HepG2 (cell line): Measurements from ENCODE around the gene CNIH3. TPM values are rescaled to one million over a fixed set of nuclear protein-coding genes. Genes with fewer than 3 reads are reported as not detected.

Experiments used
- ATAC-seq: fragments of 200-7000 bp; cut with Tn5 transposase; 3 replicates; pipeline ENCODE4 v1.9.1; 2020; ENCODE audit warnings: mild to moderate bottlenecking, moderate library complexity
- BruUV-seq: library from RNA; stranded (reverse); fragments of 400-500 nt; replicated peaks from 2 replicates; lab custom pipeline; 2021; lab: Mats Ljungman, UMichigan
- CTCF ChIA-PET: fragments of 300-600 bp; formaldehyde crosslinking; extraction: SDS; loops from one replicate; lab custom pipeline; 2021; ENCODE audit warnings: low total read pairs, inconsistent platforms, low intra/inter-chr PET ratio; lab: Yijun Ruan, JAX
- POLR2A ChIA-PET: fragments of 350-600 bp; sonication (Branson Sonifier 250); formaldehyde crosslinking; loops from one replicate; lab custom pipeline; 2020; ENCODE audit warnings: antibody characterized with exemption, inconsistent platforms; lab: Yijun Ruan, JAX
- DNase-seq: peaks from one replicate; pipeline ENCODE4 v3.0.0-alpha.2; 2015; ENCODE audit warnings: low spot score
- FAIRE-seq: peaks from 3 replicates; lab custom pipeline; 2011; peaks lifted over from hg19 to GRCh38; lab: Jason Lieb, UNC
- H2AFZ ChIP-seq: one replicate; pipeline ENCODE4 v1.6.1; 2011; ENCODE audit warnings: low read length, inconsistent platforms
- H3K27ac ChIP-seq: fragments of 300-600 bp; 3 replicates; pipeline ENCODE4 v1.8.0; 2011; ENCODE audit warnings: mixed run types, mild to moderate bottlenecking, mixed read lengths, low read length, inconsistent platforms; ENCODE audit not compliant: insufficient read depth; ENCODE audit errors: extremely low read length
- H3K27me3 ChIP-seq, 2 experiments: fragments of 200-600 bp in 1 of 2; 2 replicates in 1 of 2; 3 replicates in 1 of 2; pipeline versions ENCODE4 v1.6.0 to v1.8.0; 2011; ENCODE audit warnings: low read length in 2 of 2, mild to moderate bottlenecking in 2 of 2, moderate library complexity in 2 of 2, inconsistent platforms in 1 of 2; ENCODE audit not compliant: insufficient read depth in 2 of 2, control insufficient read depth in 1 of 2
- H3K36me3 ChIP-seq, 2 experiments: fragments of 200-600 bp in 1 of 2; replicated peaks in 1 of 2; 2 replicates in 1 of 2; 3 replicates in 1 of 2; pipeline versions ENCODE4 v1.5.1 to v1.8.0; 2011; ENCODE audit warnings: low read length in 2 of 2, inconsistent platforms in 1 of 2; ENCODE audit not compliant: insufficient read depth in 2 of 2, control insufficient read depth in 1 of 2
- H3K4me1 ChIP-seq: 2 replicates; pipeline ENCODE4 v1.5.1; 2012; ENCODE audit warnings: low read length, inconsistent platforms; ENCODE audit not compliant: insufficient read depth
- H3K4me2 ChIP-seq: 2 replicates; pipeline ENCODE4 v1.6.0; 2011; ENCODE audit warnings: low read depth, low read length, inconsistent platforms
- H3K4me3 ChIP-seq, 3 experiments: fragments of 200-600 bp in 1 of 3; sonication (generic), shearing (Covaris generic) in 1 of 3; replicated peaks in 1 of 3; 2 replicates each; pipeline ENCODE4 v1.5.1; 2011 to 2016; ENCODE audit warnings: low read length in 3 of 3, inconsistent platforms in 2 of 3, low read depth in 2 of 3, mild to moderate bottlenecking in 2 of 3, control low read depth in 1 of 3, mixed read lengths in 1 of 3; ENCODE audit not compliant: insufficient read depth in 1 of 3
- H3K79me2 ChIP-seq: one replicate; pipeline ENCODE4 v1.6.1; 2011; ENCODE audit warnings: low read length, inconsistent platforms; ENCODE audit not compliant: insufficient read depth
- H3K9ac ChIP-seq: 2 replicates; pipeline ENCODE4 v1.6.0; 2011; ENCODE audit warnings: mild to moderate bottlenecking, low read depth, low read length, inconsistent platforms; ENCODE audit not compliant: insufficient read depth
- H3K9me3 ChIP-seq: 2 replicates; pipeline ENCODE4 v1.5.1; 2012; ENCODE audit warnings: mild to moderate bottlenecking, low read length
- H4K20me1 ChIP-seq: 2 replicates; pipeline ENCODE4 v1.6.0; 2011; ENCODE audit warnings: inconsistent platforms, mild to moderate bottlenecking, low read length, moderate library complexity; ENCODE audit not compliant: insufficient read depth
- ATF5 ChIP-seq: sonication (generic); formaldehyde crosslinking; IDR thresholded peaks from 2 replicates; pipeline ENCODE4 v1.4.0; 2020; ENCODE audit warnings: mild to moderate bottlenecking, low read depth, missing genetic modification reagents
- KLF9 ChIP-seq: IDR thresholded peaks from 2 replicates; pipeline ENCODE4 v1.6.1; 2016; ENCODE audit warnings: low read depth
- MAFF ChIP-seq: IDR thresholded peaks from 2 replicates; pipeline ENCODE4 v1.6.1; 2011; ENCODE audit warnings: low read depth, low read length, improper control_type of control experiment
- MAFK ChIP-seq, 2 experiments: IDR thresholded peaks in 1 of 2; conservative IDR thresholded peaks in 1 of 2; 2 replicates each; pipeline ENCODE4 v1.6.1; 2011; ENCODE audit warnings: improper control_type of control experiment in 2 of 2, low read length in 2 of 2
- NR2F2 ChIP-seq: IDR thresholded peaks from 2 replicates; pipeline ENCODE4 v1.6.1; 2012; ENCODE audit warnings: low read depth, inconsistent platforms, borderline replicate concordance
- POGZ ChIP-seq: sonication (generic); formaldehyde crosslinking; IDR thresholded peaks from 2 replicates; pipeline ENCODE4 v1.4.0; 2020; ENCODE audit warnings: mild to moderate bottlenecking, missing genetic modification reagents
- SNAI1 ChIP-seq: sonication (generic); formaldehyde crosslinking; IDR thresholded peaks from 2 replicates; pipeline ENCODE4 v1.5.0; 2020; ENCODE audit warnings: mild to moderate bottlenecking, missing genetic modification reagents, borderline replicate concordance
- ZMYM4 ChIP-seq: sonication (generic); formaldehyde crosslinking; IDR thresholded peaks from 2 replicates; pipeline ENCODE4 v1.8.1; 2023; ENCODE audit warnings: mild to moderate bottlenecking, missing genetic modification reagents
- ZNF558 ChIP-seq: sonication (generic); formaldehyde crosslinking; IDR thresholded peaks from 2 replicates; pipeline ENCODE4 v1.9.0; 2022; ENCODE audit warnings: mild to moderate bottlenecking, missing genetic modification reagents, borderline replicate concordance
- WGBS: methylation state at CpG from one replicate; pipeline ENCODE4 v1.1.6; 2017; ENCODE audit warnings: low lambda C conversion rate; 5-methylcytosine and 5-hydroxymethylcytosine counted together
- in situ Hi-C: cut with HindIII; loops from 2 replicates; pipeline ENCODE4 v1.10.0; 2017; ENCODE audit warnings: low pct_unique_long_range_greater_than_20kb; ENCODE audit not compliant: extremely low pct_ligation_motif_present
- intact Hi-C: fragments of 100-400 bp; cut with micrococcal nuclease; formaldehyde crosslinking; loops from one replicate; pipeline ENCODE4 v1.10.0; 2022; ENCODE audit not compliant: unreplicated experiment
- polyA plus RNA-seq, 8 experiments: library from polyadenylated mRNA; depleted of rRNA in 3 of 8; stranded (reverse) in 7 of 8; unstranded in 1 of 8; fragments of >200 nt; fragmentation: Illumina TruSeq in 4 of 8; extraction: Trizol in 4 of 8; gene quantifications; 2 replicates each; pipeline versions ENCODE4 v1.2.1 to v1.2.3, GENCODE V29; 2011 to 2016; ENCODE audit warnings: low read depth in 4 of 8, missing spikeins in 1 of 8, mixed read lengths in 1 of 8; ENCODE audit not compliant: insufficient read depth in 1 of 8
- total RNA-seq, 5 experiments: library from RNA; depleted of rRNA; stranded (reverse); fragments of >200 nt; fragmentation: Illumina TruSeq; extraction: Trizol; gene quantifications; 2 replicates each; pipeline ENCODE4 v1.2.3, GENCODE V29; 2016; ENCODE audit warnings: low read depth in 1 of 5
- TF ChIP-seq, protein P1 (sequence below): sonication (generic); formaldehyde crosslinking; IDR thresholded peaks from 2 replicates; pipeline ENCODE4 v1.8.0; 2022; ENCODE audit warnings: low read depth, missing genetic modification reagents
- TF ChIP-seq, protein P2 (sequence below): sonication (generic); formaldehyde crosslinking; IDR thresholded peaks from 2 replicates; pipeline ENCODE4 v1.5.1; 2020; ENCODE audit warnings: missing genetic modification reagents, mild to moderate bottlenecking, borderline replicate concordance

The CNIH3 gene
- total and polyA plus RNA-seq, 2 of the 13 experiments (the other 11 are each of a cell fraction or from before 2014, with no cell fraction given): 0.36 to 1.1 TPM

DNA sequence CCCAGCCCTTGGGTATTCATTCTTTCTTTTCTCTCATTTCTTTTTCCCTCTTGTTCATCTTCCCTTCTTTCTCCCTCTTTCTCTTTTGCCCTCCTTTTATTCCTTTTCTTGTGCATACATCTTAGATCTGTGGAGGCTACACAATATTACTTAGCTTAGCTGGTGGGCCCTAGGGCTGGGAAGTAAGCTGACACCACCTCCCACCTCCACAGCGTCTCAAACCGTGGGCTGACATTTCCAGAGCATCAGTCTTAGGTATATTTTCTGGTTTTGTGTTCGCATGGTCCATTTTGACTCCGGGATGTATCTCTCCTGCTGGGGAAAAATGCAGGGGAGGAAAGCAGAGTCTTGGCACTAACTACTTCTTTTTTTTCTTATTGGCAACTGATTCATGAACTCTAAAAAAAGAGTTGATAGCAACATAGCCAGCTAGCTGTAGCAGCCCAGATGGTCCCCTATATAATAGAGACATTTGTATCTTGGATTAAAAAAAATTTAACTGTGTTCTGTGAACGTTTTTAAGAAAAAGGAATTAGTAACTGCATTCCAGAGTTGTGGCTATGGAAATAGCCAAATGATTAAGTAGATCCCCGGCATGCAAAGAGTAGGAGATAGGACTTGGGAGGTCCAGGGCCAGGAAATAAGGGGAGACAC, 15.5 kb downstream of the CNIH3 start (continued):
- TF ChIP-seq, protein P1, sequence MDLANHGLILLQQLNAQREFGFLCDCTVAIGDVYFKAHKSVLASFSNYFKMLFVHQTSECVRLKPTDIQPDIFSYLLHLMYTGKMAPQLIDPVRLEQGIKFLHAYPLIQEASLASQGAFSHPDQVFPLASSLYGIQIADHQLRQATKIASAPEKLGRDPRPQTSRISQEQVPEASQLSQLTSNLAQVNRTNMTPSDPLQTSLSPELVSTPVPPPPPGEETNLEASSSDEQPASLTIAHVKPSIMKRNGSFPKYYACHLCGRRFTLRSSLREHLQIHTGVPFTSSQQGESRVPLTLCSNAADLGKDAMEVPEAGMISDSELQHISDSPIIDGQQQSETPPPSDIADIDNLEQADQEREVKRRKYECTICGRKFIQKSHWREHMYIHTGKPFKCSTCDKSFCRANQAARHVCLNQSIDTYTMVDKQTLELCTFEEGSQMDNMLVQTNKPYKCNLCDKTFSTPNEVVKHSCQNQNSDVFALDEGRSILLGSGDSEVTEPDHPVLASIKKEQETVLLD (CRISPR knock-in tag): no peak
- TF ChIP-seq ATF5 (CRISPR knock-in tag): no peak
- no peak for TF ChIP-seq POGZ
- TF ChIP-seq NR2F2: no peak
- no peak for TF ChIP-seq KLF9 (CRISPR knock-in tag)
- TF ChIP-seq ZMYM4 (CRISPR knock-in tag): no peak
- no peak for TF ChIP-seq SNAI1
- TF ChIP-seq, protein P2, sequence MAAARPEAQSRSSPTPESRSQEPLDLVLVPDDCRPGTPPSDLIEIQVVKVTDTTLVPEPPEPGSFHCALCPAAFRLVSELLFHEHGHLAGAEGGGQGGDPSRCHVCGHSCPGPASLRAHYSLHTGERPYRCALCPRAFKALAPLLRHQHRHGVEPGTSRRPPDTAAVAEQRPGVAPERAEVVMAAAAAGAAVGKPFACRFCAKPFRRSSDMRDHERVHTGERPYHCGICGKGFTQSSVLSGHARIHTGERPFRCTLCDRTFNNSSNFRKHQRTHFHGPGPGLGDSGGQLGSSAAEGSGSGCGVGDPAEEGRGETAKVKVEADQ: no peak
- TF ChIP-seq, all 625 proteins: peak for 0

- intact Hi-C loops: no loop called here
- H2AFZ ChIP-seq: no peak overlapping the region
- DNase-seq: no peak
- no peaks in the 10 kb centered on the region for H3K79me2 ChIP-seq
- H3K4me1 ChIP-seq: no peaks in the 10 kb centered on the region
- H3K9me3 ChIP-seq: no peaks in the 10 kb centered on the region
- no peaks in the 10 kb centered on the region for H4K20me1 ChIP-seq
- in situ Hi-C loops: no loop called here
- ATAC-seq: no peak
- H3K4me2 ChIP-seq: no peak overlapping the region
- H3K27ac ChIP-seq: no peak overlapping the region
- no TSS peak for BruUV-seq
- ChIA-PET CTCF (no interaction called here), POLR2A (no interaction called here)
- H3K36me3 ChIP-seq: no peaks in the 10 kb centered on the region
- peaks cover 0 to 22% of the 10 kb centered on the region in 2 experiments; a peak in 4 of 5 replicates for H3K27me3 ChIP-seq
- WGBS: 53% methylated on average over 5 of the region's 5 CpGs
- no peak for FAIRE-seq
- 0 out of 2 replicates have a peak, but pooled peaks have one; percentile 14 for TF ChIP-seq MAFF
- TF ChIP-seq MAFK (conservative IDR thresholded peaks at IDR 0.05 in 1 of 2, IDR thresholded peaks at IDR 0.05 in 1 of 2; ENCODE audit: low read length in 2 of 2): 0 out of 4 replicates have a peak, but pooled peaks of 1 of the 2 experiments have one; percentile 21
- no peak for TF ChIP-seq ZNF558 (CRISPR knock-in tag)
- no peak overlapping the region for H3K4me3 ChIP-seq
- no peak overlapping the region for H3K9ac ChIP-seq
These were observed 16.3 kb downstream of the CNIH3 start for GRCh38 chr1:224632381-224632871.
